Esophagus mucosa (tissue), 1 donor: ENCODE data around the gene TNS1. TPM values are rescaled to one million over a fixed set of nuclear protein-coding genes. Genes with fewer than 3 reads are reported as not detected.
"Not testable (repeated sequence)": the region's sequence is repeated elsewhere in the genome, so short reads cannot be mapped to it uniquely, and the experiment has no call there.

Experiments
- ATAC-seq: fragments of 200-7000 bp; cut with Tn5 transposase; one replicate; pipeline ENCODE4 v1.9.1; 2020
- total RNA-seq: library from RNA; stranded (reverse); gene quantifications from one replicate; pipeline ENCODE4 v1.2.4, GENCODE V29; 2023
- donor health status: DM: yes; HTN: yes; CAD: no.

The TNS1 gene
- 27.7 TPM for total RNA-seq

GRCh38 chr2:218002845-218003180 lies at the start of gene TNS1:
Gene TNS1, minus strand, starts transcription at chr2:218002995. Its CDS starts 123 bp downstream, at chr2:218002872.
- ATAC-seq, result peak; percentile 14

GRCh38 chr2:218051903-218052302 lies 49.1 kb upstream of the TNS1 start:
- ATAC-seq, result no peak

- no peak for ATAC-seq
Measured at GRCh38 chr2:218047536-218048225, 44.9 kb upstream of the TNS1 start.

GRCh38 chr2:218046238-218046637 lies 43.4 kb upstream of the TNS1 start:
- no peak for ATAC-seq

- ATAC-seq, result not testable (repeated sequence)
Measured at GRCh38 chr2:218044599-218044998, 41.8 kb upstream of the TNS1 start.

GRCh38 chr2:218043701-218044109 lies 40.9 kb upstream of the TNS1 start:
- ATAC-seq, result no peak

- ATAC-seq, result no peak
Measured at GRCh38 chr2:218043100-218043499, 40.3 kb upstream of the TNS1 start.

GRCh38 chr2:218041302-218042168 lies 38.7 kb upstream of the TNS1 start:
- ATAC-seq, result no peak

- no peak for ATAC-seq
Measured at GRCh38 chr2:218040883-218041282, 38.1 kb upstream of the TNS1 start.

- ATAC-seq, result peak; percentile 55
Measured at GRCh38 chr2:218039171-218039570, 36.4 kb upstream of the TNS1 start.

- no peak for ATAC-seq
Measured at GRCh38 chr2:218036371-218036770, 33.6 kb upstream of the TNS1 start.

GRCh38 chr2:218035463-218036100 lies 32.8 kb upstream of the TNS1 start:
- no peak for ATAC-seq

- peak; percentile 70 for ATAC-seq
Measured at GRCh38 chr2:218034497-218035213, 31.9 kb upstream of the TNS1 start.

- no peak for ATAC-seq
Measured at GRCh38 chr2:218033590-218034496, 31.0 kb upstream of the TNS1 start.

- no peak for ATAC-seq
Measured at GRCh38 chr2:218033208-218033589, 30.4 kb upstream of the TNS1 start.

GRCh38 chr2:218032336-218033171 lies 29.8 kb upstream of the TNS1 start:
- ATAC-seq, result no peak

- ATAC-seq, result peak; percentile 60
Measured at GRCh38 chr2:218031771-218032257, 29.0 kb upstream of the TNS1 start.

- ATAC-seq, result no peak
Measured at GRCh38 chr2:218031261-218031660, 28.5 kb upstream of the TNS1 start.

GRCh38 chr2:218030409-218031195 lies 27.8 kb upstream of the TNS1 start:
- ATAC-seq, result no peak
